ENCODE measurements around the gene HSPBAP1.

GRCh38 chr3:122748347-122748746 lies 45.3 kb downstream of the HSPBAP1 start:
- TF ChIP-seq CTCF (conservative IDR thresholded peaks at IDR 0.05), result no peak
- no peak for TF ChIP-seq ZFX (IDR thresholded peaks at IDR 0.05)

Measured in C4-2B (cell line).